Peyer's patch (tissue), 4 donors: ENCODE results near the gene RAD51D. TPM values are rescaled to one million over a fixed set of nuclear protein-coding genes. Genes with fewer than 3 reads are reported as not detected.
A peak's percentile ranks its signal among the peaks of the same experiment; 100 is the strongest.
"Not testable (repeated sequence)": the region's sequence is repeated elsewhere in the genome, so short reads cannot be mapped to it uniquely, and the experiment has no call there.

Experiments used
- DNase-seq, 3 donors: peaks; one replicate each; pipeline ENCODE4 v3.0.0-alpha.2; 2017 to 2019
- H3K27ac ChIP-seq, 4 donors: fragments of 200-600 bp; sonication (generic); one replicate each; pipeline ENCODE4 v1.5.1; 2016 to 2019
- H3K27me3 ChIP-seq, 2 donors: fragments of 200-600 bp; sonication (generic); one replicate each; pipeline ENCODE4 v1.5.1; 2019
- H3K36me3 ChIP-seq, 3 donors: fragments of 200-600 bp; sonication (generic); one replicate each; pipeline ENCODE4 v1.5.1; 2016 to 2019
- H3K4me1 ChIP-seq, 4 donors: fragments of 200-600 bp; sonication (generic); one replicate each; pipeline ENCODE4 v1.5.1; 2016 to 2019
- H3K4me3 ChIP-seq, 4 donors: fragments of 200-600 bp; sonication (generic); 1 replicate in 3 of 4; 2 replicates in 1 of 4; pipeline ENCODE4 v1.5.1; 2016 to 2019; ENCODE audit warnings: mild to moderate bottlenecking in 1 of 4
- H3K9me3 ChIP-seq, 4 donors: fragments of 200-600 bp; sonication (generic); one replicate each; pipeline ENCODE4 v1.5.1; 2016 to 2019; ENCODE audit warnings: mild to moderate bottlenecking in 1 of 4
- POLR2A ChIP-seq, 2 donors: fragments of 450-650 bp; IDR thresholded peaks; one replicate each; pipeline ENCODE4 v1.5.1; 2017; ENCODE audit warnings: antibody characterized with exemption in 2 of 2, mild to moderate bottlenecking in 2 of 2, moderate library complexity in 2 of 2
- total RNA-seq, 4 donors: library from RNA; depleted of rRNA; stranded (reverse); fragments of >200 nt; gene quantifications; one replicate each; pipeline ENCODE4 v1.1.0, GENCODE V29; 2016
- TF ChIP-seq, protein P1 (sequence below), 6 experiments: fragments of 450-650 bp in 4 of 6; fragments of 200-600 bp in 2 of 6; sonication (generic) in 1 of 6; IDR thresholded peaks; one replicate each; pipeline ENCODE4 v1.5.1; 2017 to 2019; ENCODE audit warnings: antibody characterized with exemption in 6 of 6, mild to moderate bottlenecking in 3 of 6, moderate library complexity in 1 of 6

The RAD51D gene
- total RNA-seq, 4 donors from 2014 or later = 6.3 to 18.2 (median 14.7) TPM

DNA sequence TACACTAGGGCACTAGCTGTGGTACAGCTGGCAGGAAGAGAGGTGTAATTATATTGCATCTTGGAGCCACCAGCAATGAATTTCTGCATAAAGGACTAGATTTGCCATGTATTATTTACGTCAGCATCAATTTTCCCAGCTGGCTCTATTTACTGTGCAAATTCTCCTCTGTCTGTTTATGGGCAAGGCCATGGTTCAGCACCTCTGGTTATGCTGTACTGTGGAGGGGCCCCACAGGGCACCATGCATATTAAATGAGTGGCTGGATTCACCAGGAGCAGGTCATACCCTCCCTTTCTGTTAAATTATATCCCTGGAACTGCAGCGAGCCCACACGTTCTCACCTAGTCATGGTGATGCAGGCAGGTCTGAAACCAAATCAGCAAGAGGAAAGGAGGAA, 19.8 kb downstream of the RAD51D start:
- H3K27ac ChIP-seq = no peak overlapping the region
- no peak for TF ChIP-seq POLR2A (IDR thresholded peaks at IDR 0.05)
- TF ChIP-seq, protein P1, sequence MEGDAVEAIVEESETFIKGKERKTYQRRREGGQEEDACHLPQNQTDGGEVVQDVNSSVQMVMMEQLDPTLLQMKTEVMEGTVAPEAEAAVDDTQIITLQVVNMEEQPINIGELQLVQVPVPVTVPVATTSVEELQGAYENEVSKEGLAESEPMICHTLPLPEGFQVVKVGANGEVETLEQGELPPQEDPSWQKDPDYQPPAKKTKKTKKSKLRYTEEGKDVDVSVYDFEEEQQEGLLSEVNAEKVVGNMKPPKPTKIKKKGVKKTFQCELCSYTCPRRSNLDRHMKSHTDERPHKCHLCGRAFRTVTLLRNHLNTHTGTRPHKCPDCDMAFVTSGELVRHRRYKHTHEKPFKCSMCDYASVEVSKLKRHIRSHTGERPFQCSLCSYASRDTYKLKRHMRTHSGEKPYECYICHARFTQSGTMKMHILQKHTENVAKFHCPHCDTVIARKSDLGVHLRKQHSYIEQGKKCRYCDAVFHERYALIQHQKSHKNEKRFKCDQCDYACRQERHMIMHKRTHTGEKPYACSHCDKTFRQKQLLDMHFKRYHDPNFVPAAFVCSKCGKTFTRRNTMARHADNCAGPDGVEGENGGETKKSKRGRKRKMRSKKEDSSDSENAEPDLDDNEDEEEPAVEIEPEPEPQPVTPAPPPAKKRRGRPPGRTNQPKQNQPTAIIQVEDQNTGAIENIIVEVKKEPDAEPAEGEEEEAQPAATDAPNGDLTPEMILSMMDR (IDR thresholded peaks at IDR 0.05) = no peak

GRCh38 chr17:35097776-35098175, 21.9 kb downstream of the RAD51D start:
- no peak for TF ChIP-seq POLR2A (IDR thresholded peaks at IDR 0.05)
- TF ChIP-seq, protein P1 (IDR thresholded peaks at IDR 0.05) = no peak
- no peak for DNase-seq
- Histone ChIP-seq H3K4me1 (no peaks in the 10 kb centered on the region), H3K36me3 (peaks cover 0 to 34% (median 0%) of the 10 kb centered on the region in 3 donors), H3K27ac (no peak overlapping the region), H3K9me3 (no peaks in the 10 kb centered on the region), H3K27me3 (no peaks in the 10 kb centered on the region), H3K4me3 (no peak overlapping the region)

More for the DNA sequence above, 19.8 kb downstream of the RAD51D start:
- H3K27me3 ChIP-seq = no peaks in the 10 kb centered on the region
- H3K9me3 ChIP-seq = no peaks in the 10 kb centered on the region
- no peaks in the 10 kb centered on the region for H3K4me1 ChIP-seq
- DNase-seq = no peak
- peaks cover 0 to 45% (median 0%) of the 10 kb centered on the region in 3 donors for H3K36me3 ChIP-seq
- no peak overlapping the region for H3K4me3 ChIP-seq

GRCh38 chr17:35095741-35096140, 23.9 kb downstream of the RAD51D start:
- peaks cover 0 to 17% (median 0%) of the 10 kb centered on the region in 3 donors for H3K36me3 ChIP-seq
- TF ChIP-seq, protein P1 (IDR thresholded peaks at IDR 0.05) = no peak
- no peak for TF ChIP-seq POLR2A (IDR thresholded peaks at IDR 0.05)

DNA sequence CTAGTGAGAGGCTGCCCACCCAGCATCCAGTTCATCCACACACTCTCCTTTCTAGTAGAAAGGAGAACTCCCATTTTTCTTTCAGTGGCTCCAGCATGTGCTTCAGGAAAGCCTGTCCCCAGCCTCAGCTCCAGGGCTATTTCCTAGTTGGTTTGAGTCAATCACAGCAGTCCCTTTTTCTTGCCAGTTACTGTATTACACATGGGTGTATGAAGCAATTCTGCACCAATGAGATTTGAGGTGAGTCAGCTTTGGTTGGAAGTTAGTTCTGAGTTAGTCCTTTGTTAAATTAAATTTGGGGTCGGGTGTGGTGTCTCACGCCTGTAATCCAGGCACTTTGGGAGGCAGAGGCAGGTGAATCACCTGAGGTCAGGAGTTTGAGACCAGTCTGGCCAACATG, 24.8 kb downstream of the RAD51D start:
- no peaks in the 10 kb centered on the region for H3K4me1 ChIP-seq
- TF ChIP-seq POLR2A (IDR thresholded peaks at IDR 0.05) = no peak
- TF ChIP-seq, protein P1 (IDR thresholded peaks at IDR 0.05) = no peak

More at GRCh38 chr17:35095741-35096140, 23.9 kb downstream of the RAD51D start:
- Histone ChIP-seq H3K4me3 (no peak overlapping the region), H3K27ac (no peak overlapping the region), H3K27me3 (no peaks in the 10 kb centered on the region), H3K4me1 (no peaks in the 10 kb centered on the region), H3K9me3 (no peaks in the 10 kb centered on the region)
- DNase-seq = no peak

GRCh38 chr17:35090707-35091106, 29.0 kb downstream of the RAD51D start:
- not testable (repeated sequence) for H3K36me3 ChIP-seq, DNase-seq, H3K4me3 ChIP-seq, H3K9me3 ChIP-seq, H3K27ac ChIP-seq, H3K27me3 ChIP-seq
- peaks cover 0 to 16% (median 3%) of the 10 kb centered on the region in 4 donors for H3K4me1 ChIP-seq

More for the DNA sequence above, 24.8 kb downstream of the RAD51D start:
- no peak for DNase-seq
- H3K36me3 ChIP-seq = peaks cover 0 to 10% (median 0%) of the 10 kb centered on the region in 3 donors
- H3K4me3 ChIP-seq = no peak overlapping the region
- no peaks in the 10 kb centered on the region for H3K27me3 ChIP-seq
- no peaks in the 10 kb centered on the region for H3K9me3 ChIP-seq
- no peak overlapping the region for H3K27ac ChIP-seq

GRCh38 chr17:35089586-35090296, 29.9 kb downstream of the RAD51D start:
- H3K27ac ChIP-seq = peak overlapping the region; percentile 96 to 99 (median 98)
- no peaks in the 10 kb centered on the region for H3K36me3 ChIP-seq
- peak in 2 of 3 donors; percentile 26 to 56 for DNase-seq

More at GRCh38 chr17:35089586-35090296, 29.9 kb downstream of the RAD51D start:
- H3K4me1 ChIP-seq = peaks cover 0 to 25% (median 4%) of the 10 kb centered on the region in 4 donors
- no peaks in the 10 kb centered on the region for H3K9me3 ChIP-seq
- no peaks in the 10 kb centered on the region for H3K27me3 ChIP-seq
- peak overlapping the region; percentile 90 to 98 (median 94) for H3K4me3 ChIP-seq
- no peak for TF ChIP-seq POLR2A (IDR thresholded peaks at IDR 0.05)
- TF ChIP-seq, protein P1 (IDR thresholded peaks at IDR 0.05) = peak in 1 of 6 experiments; percentile 23
